C4-2B (cell line): ENCODE measurements around the gene ZNRF1.
A peak's percentile ranks its signal among the peaks of the same experiment; 100 is the strongest.

Experiments used
- H3K27ac ChIP-seq: fragments of 450-650 bp; 2 replicates; pipeline ENCODE4 v1.5.1; 2017
- ZFX ChIP-seq: fragments of 450-650 bp; IDR thresholded peaks from 2 replicates; pipeline ENCODE4 v1.6.1; 2017
- TF ChIP-seq, protein P1 (sequence below): fragments of 450-650 bp; conservative IDR thresholded peaks from 2 replicates; pipeline ENCODE4 v1.5.1; 2017; ENCODE audit warnings: mild to moderate bottlenecking

ZNRF1 gene

DNA sequence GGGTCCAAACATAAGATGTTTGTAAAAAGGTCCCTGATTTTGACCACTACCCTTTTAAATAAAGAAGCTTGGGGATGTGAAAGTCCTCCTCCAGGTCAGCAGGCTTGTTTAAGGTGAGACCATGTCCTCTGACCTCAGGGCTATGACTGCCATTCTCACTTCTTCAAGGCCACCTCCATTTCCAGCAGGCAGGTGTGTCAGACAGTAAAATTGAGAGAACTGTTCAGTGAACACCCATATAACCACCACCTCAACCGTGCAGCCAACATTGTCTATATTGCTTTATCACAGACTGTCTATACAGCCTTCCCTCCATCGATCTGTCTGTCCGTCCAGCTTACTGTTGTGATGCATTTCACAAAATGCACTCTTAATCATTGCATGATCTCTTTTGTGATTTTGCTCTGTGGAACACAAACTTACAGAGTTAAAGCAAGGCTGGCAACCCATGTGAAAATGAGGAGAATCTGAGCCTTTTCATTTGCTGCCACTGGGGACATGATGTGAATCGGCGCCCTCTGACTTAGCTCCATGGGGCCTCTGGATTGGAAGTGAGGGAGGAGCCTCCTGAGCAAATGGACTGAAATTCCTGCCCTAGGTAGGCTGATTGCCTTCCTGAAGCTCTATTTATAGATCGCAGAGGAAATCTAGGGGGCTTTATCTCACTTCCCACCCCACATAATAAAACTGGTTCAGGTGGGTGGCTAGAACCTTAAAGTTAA is 53.8 kb downstream of the ZNRF1 start:
- peak overlapping the region; percentile 69 for H3K27ac ChIP-seq
- TF ChIP-seq ZFX = no peak
- TF ChIP-seq, protein P1, sequence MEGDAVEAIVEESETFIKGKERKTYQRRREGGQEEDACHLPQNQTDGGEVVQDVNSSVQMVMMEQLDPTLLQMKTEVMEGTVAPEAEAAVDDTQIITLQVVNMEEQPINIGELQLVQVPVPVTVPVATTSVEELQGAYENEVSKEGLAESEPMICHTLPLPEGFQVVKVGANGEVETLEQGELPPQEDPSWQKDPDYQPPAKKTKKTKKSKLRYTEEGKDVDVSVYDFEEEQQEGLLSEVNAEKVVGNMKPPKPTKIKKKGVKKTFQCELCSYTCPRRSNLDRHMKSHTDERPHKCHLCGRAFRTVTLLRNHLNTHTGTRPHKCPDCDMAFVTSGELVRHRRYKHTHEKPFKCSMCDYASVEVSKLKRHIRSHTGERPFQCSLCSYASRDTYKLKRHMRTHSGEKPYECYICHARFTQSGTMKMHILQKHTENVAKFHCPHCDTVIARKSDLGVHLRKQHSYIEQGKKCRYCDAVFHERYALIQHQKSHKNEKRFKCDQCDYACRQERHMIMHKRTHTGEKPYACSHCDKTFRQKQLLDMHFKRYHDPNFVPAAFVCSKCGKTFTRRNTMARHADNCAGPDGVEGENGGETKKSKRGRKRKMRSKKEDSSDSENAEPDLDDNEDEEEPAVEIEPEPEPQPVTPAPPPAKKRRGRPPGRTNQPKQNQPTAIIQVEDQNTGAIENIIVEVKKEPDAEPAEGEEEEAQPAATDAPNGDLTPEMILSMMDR = no peak

DNA sequence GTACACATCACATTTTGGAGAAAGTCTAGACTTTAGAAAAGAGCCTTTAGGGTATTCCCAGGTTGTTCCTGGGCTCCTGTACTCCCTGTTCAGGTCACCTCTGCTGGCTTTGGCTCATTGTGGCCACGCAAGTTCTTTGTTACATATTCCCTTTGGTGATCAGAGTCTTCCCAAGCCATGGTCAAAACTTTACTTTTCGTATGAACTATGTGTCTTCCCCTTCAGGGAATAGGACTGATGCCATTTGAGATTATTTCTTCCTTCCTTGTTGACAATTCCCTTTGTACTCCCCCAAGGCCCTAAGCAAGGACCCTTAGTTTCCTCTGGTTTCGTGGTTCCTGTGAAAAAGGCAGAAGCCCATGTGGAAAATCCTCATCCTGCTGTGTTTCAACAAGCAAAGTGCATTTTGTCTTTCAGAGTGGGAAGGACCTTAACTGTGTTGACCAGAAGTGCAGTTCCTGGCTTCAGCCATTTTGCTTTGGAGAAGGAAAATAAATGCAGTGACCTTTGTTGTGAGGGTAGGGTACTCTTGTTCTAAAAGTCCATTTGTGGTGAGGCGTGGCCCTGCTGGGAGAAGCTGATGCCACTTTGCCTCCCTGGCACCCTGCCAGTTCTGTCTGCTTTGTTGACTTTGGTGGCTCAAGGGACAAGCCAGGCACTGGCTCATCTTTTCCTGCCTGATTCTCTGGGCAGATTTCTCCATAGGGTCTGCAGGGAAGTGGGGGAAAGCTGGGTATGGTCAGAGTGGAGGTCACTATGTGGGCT is 55.1 kb downstream of the ZNRF1 start:
- TF ChIP-seq, protein P1 = no peak
- no peak for TF ChIP-seq ZFX
- H3K27ac ChIP-seq = peak overlapping the region; percentile 69

- TF ChIP-seq, protein P1 = no peak
- no peak for TF ChIP-seq ZFX
These were observed 55.7 kb downstream of the ZNRF1 start for GRCh38 chr16:75054556-75054947.

DNA sequence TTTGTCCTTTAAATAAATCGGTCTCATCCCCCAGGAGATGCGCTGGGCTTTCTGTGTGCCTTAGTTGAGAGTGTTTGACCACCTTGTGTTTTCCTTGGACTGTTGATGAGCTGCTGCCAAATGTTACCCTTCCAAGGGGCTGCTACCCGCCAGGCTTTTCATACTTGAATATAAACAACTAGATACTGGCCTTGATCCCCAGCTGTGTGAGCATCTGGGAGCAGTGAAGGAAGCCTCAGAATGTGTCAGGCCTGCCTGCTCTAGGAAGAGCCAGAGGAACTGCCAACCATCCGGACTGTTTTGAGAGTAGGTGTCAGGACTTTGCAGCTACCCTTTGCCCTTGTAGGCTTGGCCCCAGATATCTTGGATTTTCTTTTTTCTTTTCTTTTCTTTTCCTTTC is 60.0 kb downstream of the ZNRF1 start:
- no peak overlapping the region for H3K27ac ChIP-seq
- no peak for TF ChIP-seq ZFX
- TF ChIP-seq, protein P1 = no peak

More at GRCh38 chr16:75054556-75054947, 55.7 kb downstream of the ZNRF1 start:
- peak overlapping the region; percentile 69 for H3K27ac ChIP-seq

DNA sequence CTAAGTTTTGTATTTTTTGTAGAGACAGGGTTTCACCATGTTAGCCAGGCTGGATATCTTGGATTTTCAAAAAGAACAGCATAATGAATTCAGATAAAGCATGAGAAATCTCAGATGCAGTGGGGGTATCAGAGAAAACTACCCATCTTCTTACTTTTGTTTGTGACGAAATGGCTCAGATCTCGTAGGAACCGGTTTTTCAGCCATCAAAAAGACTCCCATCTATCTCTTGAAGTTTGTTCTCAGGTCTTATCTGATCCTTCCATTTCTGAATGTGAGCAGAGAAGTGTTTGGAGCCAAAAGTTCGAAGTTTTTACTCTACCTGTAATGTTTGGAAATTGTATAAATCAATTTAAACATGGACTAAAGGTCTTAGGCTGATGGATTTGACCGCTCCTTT is 60.6 kb downstream of the ZNRF1 start:
- TF ChIP-seq, protein P1 = no peak
- no peak for TF ChIP-seq ZFX
- no peak overlapping the region for H3K27ac ChIP-seq

- TF ChIP-seq ZFX = no peak
- TF ChIP-seq, protein P1 = no peak
- no peak overlapping the region for H3K27ac ChIP-seq
These were observed 61.9 kb downstream of the ZNRF1 start for GRCh38 chr16:75060723-75061122.

DNA sequence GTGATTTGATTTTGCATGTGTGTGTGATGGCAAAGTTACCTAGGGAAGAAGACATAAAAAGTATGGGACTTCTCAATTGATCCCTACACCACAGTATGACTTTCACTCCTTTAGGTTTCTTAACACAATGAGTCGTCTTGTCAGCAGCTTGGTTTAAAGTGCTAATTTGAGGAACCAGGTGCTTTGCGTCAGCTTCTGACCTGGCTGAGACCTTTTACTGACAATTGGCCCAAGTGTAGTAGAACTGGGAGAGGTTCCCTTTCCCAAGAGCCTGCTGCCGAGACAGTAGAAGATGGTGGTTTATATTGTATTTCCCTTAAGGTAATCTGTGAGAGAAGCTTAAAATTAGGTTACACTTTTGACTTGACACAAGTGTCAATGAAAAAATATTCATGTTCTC is 62.8 kb downstream of the ZNRF1 start:
- no peak for TF ChIP-seq ZFX
- TF ChIP-seq, protein P1 = no peak
- H3K27ac ChIP-seq = no peak overlapping the region
